IMR-90 (cell line): ENCODE data around the gene COL4A2. TPM values are rescaled to one million over a fixed set of nuclear protein-coding genes. Genes with fewer than 3 reads are reported as not detected.
A peak's percentile ranks its signal among the peaks of the same experiment; 100 is the strongest.

Source experiments
- ATAC-seq: fragments of 200-7000 bp; cut with Tn5 transposase; 2 replicates; pipeline ENCODE4 v1.9.1; 2020; ENCODE audit warnings: low read depth, mild to moderate bottlenecking, moderate library complexity
- BruUV-seq: library from RNA; stranded (reverse); fragments of 400-500 nt; replicated peaks from 2 replicates; lab custom pipeline; 2021; lab: Mats Ljungman, UMichigan
- CTCF ChIA-PET: fragments of 300-600 bp; formaldehyde crosslinking; extraction: SDS; loops from one replicate; lab custom pipeline; 2021; ENCODE audit warnings: antibody characterized with exemption; lab: Yijun Ruan, JAX
- POLR2A ChIA-PET: fragments of 300-600 bp; sonication (Branson Sonifier 250); formaldehyde crosslinking; loops from one replicate; lab custom pipeline; 2022; ENCODE audit warnings: antibody characterized with exemption; ENCODE audit not compliant: unreplicated experiment; lab: Charles Lee
- DNase-seq: peaks from one replicate; pipeline ENCODE4 v3.0.0; 2013
- H2AFZ ChIP-seq: replicated peaks from 2 replicates; pipeline ENCODE3; 2013; ENCODE audit warnings: low read length, mild to moderate bottlenecking; ENCODE audit not compliant: poor library complexity
- H2AK5ac ChIP-seq: 2 replicates; pipeline ENCODE4 v1.6.1; 2013; ENCODE audit warnings: low read depth, low read length, inconsistent platforms
- H2AK9ac ChIP-seq: replicated peaks from 2 replicates; pipeline ENCODE3; 2013; ENCODE audit warnings: mild to moderate bottlenecking, low read depth, low read length, moderate library complexity; ENCODE audit not compliant: poor library complexity
- H2BK120ac ChIP-seq: 2 replicates; pipeline ENCODE4 v1.6.1; 2013; ENCODE audit warnings: low read depth, low read length, inconsistent platforms
- H2BK15ac ChIP-seq: 3 replicates; pipeline ENCODE4 v1.6.1; 2013; ENCODE audit warnings: low read depth, low read length, inconsistent platforms
- H2BK20ac ChIP-seq: 2 replicates; pipeline ENCODE4 v1.6.1; 2013; ENCODE audit warnings: low read depth, mild to moderate bottlenecking, inconsistent platforms, low read length, moderate library complexity
- H2BK5ac ChIP-seq: 2 replicates; pipeline ENCODE4 v1.6.1; 2013; ENCODE audit warnings: mild to moderate bottlenecking, low read depth, low read length, inconsistent platforms; ENCODE audit not compliant: poor library complexity, severe bottlenecking
- H3K14ac ChIP-seq: replicated peaks from 2 replicates; pipeline ENCODE4 v1.6.1; 2013; ENCODE audit warnings: low read depth, low read length, inconsistent platforms
- H3K18ac ChIP-seq: 2 replicates; pipeline ENCODE4 v1.6.1; 2013; ENCODE audit warnings: low read depth, low read length, control low read depth
- H3K23ac ChIP-seq: 2 replicates; pipeline ENCODE4 v1.6.1; 2013; ENCODE audit warnings: low read depth, low read length, inconsistent platforms
- H3K27ac ChIP-seq: 2 replicates; pipeline ENCODE4 v1.5.1; 2013; ENCODE audit warnings: mild to moderate bottlenecking, control low read depth, low read length; ENCODE audit not compliant: insufficient read depth
- H3K27me3 ChIP-seq: 2 replicates; pipeline ENCODE4 v1.6.1; 2013; ENCODE audit warnings: low read length; ENCODE audit not compliant: control insufficient read depth, insufficient read depth
- H3K36me3 ChIP-seq: 2 replicates; pipeline ENCODE4 v1.6.1; 2013; ENCODE audit warnings: low read length, mixed read lengths; ENCODE audit not compliant: control insufficient read depth, insufficient read depth
- H3K4ac ChIP-seq: 2 replicates; pipeline ENCODE4 v1.6.1; 2013; ENCODE audit warnings: low read depth, low read length, inconsistent platforms
- H3K4me1 ChIP-seq: 2 replicates; pipeline ENCODE4 v1.6.1; 2013; ENCODE audit warnings: low read length, mixed read lengths; ENCODE audit not compliant: control insufficient read depth, insufficient read depth
- H3K4me2 ChIP-seq: 2 replicates; pipeline ENCODE4 v1.6.1; 2013; ENCODE audit warnings: low read depth, mild to moderate bottlenecking, control low read depth, low read length, moderate library complexity
- H3K4me3 ChIP-seq: 2 replicates; pipeline ENCODE4 v1.5.1; 2013; ENCODE audit warnings: low read depth, mild to moderate bottlenecking, control low read depth, low read length, moderate library complexity; ENCODE audit not compliant: insufficient read depth
- H3K56ac ChIP-seq: 2 replicates; pipeline ENCODE4 v1.6.1; 2013; ENCODE audit warnings: low read length, inconsistent platforms; ENCODE audit not compliant: insufficient read depth; ENCODE audit errors: extremely low read depth
- H3K79me1 ChIP-seq, 2 experiments: 2 replicates each; pipeline ENCODE4 v1.6.1; 2013; ENCODE audit warnings: low read length in 2 of 2, inconsistent platforms in 1 of 2, low read depth in 1 of 2
- H3K9ac ChIP-seq: 2 replicates; pipeline ENCODE4 v1.6.1; 2013; ENCODE audit warnings: low read depth, low read length, control low read depth
- H3K9me1 ChIP-seq: 2 replicates; pipeline ENCODE4 v1.6.1; 2013; ENCODE audit warnings: low read length, inconsistent platforms; ENCODE audit not compliant: insufficient read depth
- H3K9me3 ChIP-seq: 2 replicates; pipeline ENCODE4 v1.6.1; 2013; ENCODE audit warnings: low read length; ENCODE audit not compliant: control insufficient read depth, insufficient read depth
- H4K20me1 ChIP-seq: 2 replicates; pipeline ENCODE4 v1.6.1; 2013; ENCODE audit warnings: low read length, inconsistent platforms; ENCODE audit not compliant: insufficient read depth
- H4K5ac ChIP-seq: 2 replicates; pipeline ENCODE4 v1.6.1; 2013; ENCODE audit warnings: mild to moderate bottlenecking, low read depth, low read length, control low read depth
- H4K8ac ChIP-seq, 2 experiments: 2 replicates each; pipeline ENCODE4 v1.6.1; 2013; ENCODE audit warnings: low read depth in 2 of 2, low read length in 2 of 2, control low read depth in 1 of 2, inconsistent platforms in 1 of 2
- H4K91ac ChIP-seq: 2 replicates; pipeline ENCODE4 v1.6.1; 2013; ENCODE audit warnings: low read depth, low read length, inconsistent platforms; ENCODE audit not compliant: insufficient read depth
- MAZ ChIP-seq: IDR thresholded peaks from 2 replicates; pipeline ENCODE4 v1.6.1; 2012; ENCODE audit warnings: low read depth, mild to moderate bottlenecking, low read length, improper control_type of control experiment, moderate library complexity, borderline replicate concordance
- RAD21 ChIP-seq: IDR thresholded peaks from 2 replicates; pipeline ENCODE4 v1.6.1; 2012; ENCODE audit warnings: low read length, improper control_type of control experiment
- RCOR1 ChIP-seq: IDR thresholded peaks from 2 replicates; pipeline ENCODE4 v1.6.1; 2012; ENCODE audit warnings: mild to moderate bottlenecking, low read length, improper control_type of control experiment; ENCODE audit not compliant: insufficient replicate concordance
- USF2 ChIP-seq: fragments of 150-350 bp; IDR thresholded peaks from 2 replicates; pipeline ENCODE4 v1.6.1; 2017; ENCODE audit warnings: mild to moderate bottlenecking, antibody characterized with exemption, low read length, low read depth
- WGBS, 2 experiments: methylation state at CpG; one replicate each; pipeline versions ENCODE4 v1.1.5 to v1.1.7; 2013; ENCODE audit warnings: missing lambda C conversion rate in 2 of 2; ENCODE audit not compliant: insufficient read length in 1 of 2; ENCODE audit errors: extremely low coverage in 2 of 2; 5-methylcytosine and 5-hydroxymethylcytosine counted together
- dilution Hi-C: fragments of 300-500 bp; cut with HindIII; formaldehyde crosslinking; loops from one replicate; pipeline ENCODE4 v1.14.3; 2018; ENCODE audit warnings: low sequenced_read_pairs; ENCODE audit not compliant: unreplicated experiment
- in situ Hi-C: fragments of 300-500 bp; cut with MboI; formaldehyde crosslinking; loops from 3 replicates; pipeline ENCODE4 v1.14.3; 2019; ENCODE audit warnings: low sequenced_read_pairs, inconsistent platforms, mixed read lengths
- intact Hi-C: fragments of 100-400 bp; cut with micrococcal nuclease; formaldehyde crosslinking; loops from 2 replicates; pipeline ENCODE4 v1.10.0; 2022
- polyA plus RNA-seq, 3 experiments: library from polyadenylated mRNA; depleted of rRNA; stranded (reverse); fragments of >200 nt; gene quantifications; 2 replicates each; pipeline ENCODE4 v1.2.3, GENCODE V29; 2012; ENCODE audit warnings: low replicate concordance in 1 of 3
- total RNA-seq: library from RNA; depleted of rRNA; stranded (reverse); fragments of >200 nt; gene quantifications from 2 replicates; pipeline ENCODE4 v1.2.3, GENCODE V29; 2012

Gene COL4A2
- total and polyA plus RNA-seq, 2 of the 4 experiments (the other 2 are of a cell fraction): 90.7 to 457 TPM

GRCh38 chr13:110512198-110512740 lies 205.2 kb downstream of the COL4A2 start:
- Histone ChIP-seq H4K5ac (no peak overlapping the region), H3K23ac (no peak overlapping the region), H4K8ac (no peak overlapping the region), H2AK5ac (no peak overlapping the region), H3K9me3 (no peaks in the 10 kb centered on the region), H2BK15ac (no peak overlapping the region), H3K9ac (no peak overlapping the region), H2AK9ac (no peak overlapping the region), H3K4ac (no peak overlapping the region), H2BK20ac (no peak overlapping the region), H2BK5ac (no peak overlapping the region), H3K9me1 (peaks cover 11% of the 10 kb centered on the region), H3K27ac (no peak overlapping the region), H3K79me1 (peaks cover 12 to 15% of the 10 kb centered on the region in 2 experiments; a peak in 3 of 4 replicates), H4K20me1 (peaks cover 5% of the 10 kb centered on the region), H3K18ac (no peak overlapping the region), H3K27me3 (no peaks in the 10 kb centered on the region), H3K4me1 (peaks cover 13% of the 10 kb centered on the region), H3K4me3 (no peak overlapping the region), H3K14ac (no peak overlapping the region), H3K56ac (no peak overlapping the region), H3K36me3 (peaks cover 67% of the 10 kb centered on the region), H3K4me2 (no peak overlapping the region), H2BK120ac (no peak overlapping the region), H4K91ac (no peak overlapping the region), H2AFZ (no peak overlapping the region)
- dilution Hi-C loops (no loop called here), in situ Hi-C loops (no loop called here), intact Hi-C loops (loop anchor here (5.0 kb wide), 1 partner anchor 50 kb away; the partner anchor contains the start of gene RAB20)
- TSS peak; percentile 99 for BruUV-seq
- no peak for DNase-seq
- POLR2A ChIA-PET: no interaction called here
- no peak for ATAC-seq
- TF ChIP-seq RCOR1 (no peak), MAZ (no peak), USF2 (no peak), RAD21 (no peak)
- CTCF ChIA-PET: no interaction called here
- 93% methylated on average over 3 of the region's 17 CpGs; no CpG with 5 or more reads in 1 of the 2 experiments for WGBS, 2 experiments
